WTC11 (cell line): ENCODE measurements around the gene ASCL3. TPM values are rescaled to one million over a fixed set of nuclear protein-coding genes. Genes with fewer than 3 reads are reported as not detected.

Experiments
- ATF1 ChIP-seq: sonication (generic); formaldehyde crosslinking; IDR thresholded peaks from 2 replicates; pipeline ENCODE4 v1.8.1; 2023; ENCODE audit warnings: mild to moderate bottlenecking, moderate library complexity, missing genetic modification reagents
- CTCF ChIP-seq: fragments of 200-600 bp; IDR thresholded peaks from 2 replicates; pipeline ENCODE4 v1.8.0; 2022; ENCODE audit warnings: antibody characterized with exemption
- ERG ChIP-seq: fragments of 250-450 bp; sonication (Bioruptor Pico); IDR thresholded peaks from 2 replicates; pipeline ENCODE4 v1.8.0; 2021; ENCODE audit warnings: mild to moderate bottlenecking
- FOXP4 ChIP-seq: sonication (generic); formaldehyde crosslinking; IDR thresholded peaks from 2 replicates; pipeline ENCODE4 v1.8.0; 2022; ENCODE audit warnings: mild to moderate bottlenecking, missing genetic modification reagents
- GABPB1 ChIP-seq: sonication (generic); formaldehyde crosslinking; IDR thresholded peaks from 2 replicates; pipeline ENCODE4 v1.8.1; 2023; ENCODE audit warnings: mild to moderate bottlenecking, missing genetic modification reagents
- GRHL2 ChIP-seq: fragments of 250-450 bp; sonication (Bioruptor Pico); IDR thresholded peaks from 2 replicates; pipeline ENCODE4 v1.8.0; 2022; ENCODE audit warnings: mild to moderate bottlenecking, moderate library complexity; ENCODE audit not compliant: insufficient replicate concordance, severe bottlenecking
- JAZF1 ChIP-seq: fragments of 250-450 bp; sonication (Bioruptor Pico); IDR thresholded peaks from 2 replicates; pipeline ENCODE4 v1.9.0; 2021; ENCODE audit warnings: moderate library complexity, mild to moderate bottlenecking, inconsistent platforms
- KAT7 ChIP-seq: sonication (generic); formaldehyde crosslinking; IDR thresholded peaks from 2 replicates; pipeline ENCODE4 v1.8.1; 2023; ENCODE audit warnings: missing genetic modification reagents, mild to moderate bottlenecking, borderline replicate concordance
- MAX ChIP-seq: sonication (generic); formaldehyde crosslinking; IDR thresholded peaks from 2 replicates; pipeline ENCODE4 v1.8.0; 2022; ENCODE audit warnings: mild to moderate bottlenecking, missing genetic modification reagents
- OVOL2 ChIP-seq: fragments of 250-450 bp; sonication (Bioruptor Pico); IDR thresholded peaks from 2 replicates; pipeline ENCODE4 v1.9.0; 2021; ENCODE audit warnings: mild to moderate bottlenecking, borderline replicate concordance
- PRDM15 ChIP-seq: sonication (generic); formaldehyde crosslinking; IDR thresholded peaks from 2 replicates; pipeline ENCODE4 v1.8.0; 2022; ENCODE audit warnings: missing genetic modification reagents
- SMAD4 ChIP-seq: sonication (generic); formaldehyde crosslinking; IDR thresholded peaks from 2 replicates; pipeline ENCODE4 v1.8.0; 2022; ENCODE audit warnings: mild to moderate bottlenecking, missing genetic modification reagents
- ZBTB43 ChIP-seq: sonication (generic); formaldehyde crosslinking; IDR thresholded peaks from 2 replicates; pipeline ENCODE4 v1.8.1; 2023; ENCODE audit warnings: mild to moderate bottlenecking, missing genetic modification reagents
- ZNF232 ChIP-seq: sonication (generic); formaldehyde crosslinking; IDR thresholded peaks from 2 replicates; pipeline ENCODE4 v1.8.0; 2022; ENCODE audit warnings: mild to moderate bottlenecking, missing genetic modification reagents
- ZNF396 ChIP-seq: fragments of 250-450 bp; sonication (Bioruptor Pico); IDR thresholded peaks from 2 replicates; pipeline ENCODE4 v1.8.0; 2021; ENCODE audit warnings: mild to moderate bottlenecking, moderate library complexity, borderline replicate concordance
- total RNA-seq: library from RNA; stranded (reverse); gene quantifications from 3 replicates; pipeline ENCODE4 v1.2.3, GENCODE V29; 2021

The ASCL3 gene
- total RNA-seq, 1 experiment from 2014 or later: not detected

- TF ChIP-seq CTCF (no peak), FOXP4 (CRISPR knock-in tag) (no peak), ERG (CRISPR knock-in tag) (no peak), KAT7 (CRISPR knock-in tag) (0 out of 2 replicates have a peak, but pooled peaks have one; percentile 18), ZNF232 (CRISPR knock-in tag) (no peak), JAZF1 (CRISPR knock-in tag) (no peak), PRDM15 (no peak), SMAD4 (no peak), GRHL2 (CRISPR knock-in tag) (no peak), ZNF396 (CRISPR knock-in tag) (no peak), ZBTB43 (no peak), MAX (CRISPR knock-in tag) (peak; percentile 87), ATF1 (CRISPR knock-in tag) (no peak), GABPB1 (CRISPR knock-in tag) (peak; percentile 12; the same call in 1 of the 2 replicates), OVOL2 (CRISPR knock-in tag) (no peak)
These were observed 21.8 kb upstream of the ASCL3 start, which contains the start of gene TMEM9B (continued) for GRCh38 chr11:8964324-8965320.
